GM21576 (cell line): ENCODE measurements around the gene TIFAB.

ENCODE experiments used
- ATAC-seq: cut with Tn5 transposase; IDR thresholded peaks from one replicate; pipeline ENCODE4 v1.9.1; 2021; ENCODE audit warnings: mild to moderate bottlenecking, moderate library complexity; ENCODE audit not compliant: unreplicated experiment

Gene TIFAB

GRCh38 chr5:135460246-135461033, 8.3 kb upstream of the TIFAB start:
- ATAC-seq = no peak

- no peak for ATAC-seq
These were observed 6.8 kb upstream of the TIFAB start for GRCh38 chr5:135458921-135459331.

- ATAC-seq = no peak
These were observed 6.2 kb upstream of the TIFAB start for GRCh38 chr5:135458356-135458755.

GRCh38 chr5:135457424-135458071, 5.4 kb upstream of the TIFAB start:
- peak; percentile 54 for ATAC-seq

- ATAC-seq = peak; percentile 59
These were observed 4.3 kb upstream of the TIFAB start for GRCh38 chr5:135456238-135457099.

- no peak for ATAC-seq
These were observed 3.7 kb upstream of the TIFAB start for GRCh38 chr5:135455876-135456237.

- no peak for ATAC-seq
These were observed 2.8 kb upstream of the TIFAB start for GRCh38 chr5:135454946-135455345.

- no peak for ATAC-seq
These were observed 1.5 kb upstream of the TIFAB start for GRCh38 chr5:135453613-135454012.

GRCh38 chr5:135451581-135452320, 400 bp downstream of the TIFAB start:
- ATAC-seq = no peak

- ATAC-seq = no peak
These were observed 1.2 kb downstream of the TIFAB start for GRCh38 chr5:135450952-135451351.

GRCh38 chr5:135450336-135450735, 1.8 kb downstream of the TIFAB start:
- no peak for ATAC-seq

GRCh38 chr5:135449644-135450043, 2.5 kb downstream of the TIFAB start:
- no peak for ATAC-seq

- no peak for ATAC-seq
These were observed 3.2 kb downstream of the TIFAB start for GRCh38 chr5:135448791-135449507.

GRCh38 chr5:135448071-135448739, 3.9 kb downstream of the TIFAB start:
- no peak for ATAC-seq

GRCh38 chr5:135447298-135447929, 4.7 kb downstream of the TIFAB start, which contains the start of gene DCANP1:
TSS of gene DCANP1 (minus strand) at chr5:135447348. CDS start at chr5:135447108, 240 bp downstream.
- no peak for ATAC-seq

- no peak for ATAC-seq
These were observed 5.5 kb downstream of the TIFAB start for GRCh38 chr5:135446615-135447014.

GRCh38 chr5:135446206-135446605, 5.9 kb downstream of the TIFAB start:
- ATAC-seq = no peak

- no peak for ATAC-seq
These were observed 6.7 kb downstream of the TIFAB start for GRCh38 chr5:135445306-135445985.

- no peak for ATAC-seq
These were observed 7.3 kb downstream of the TIFAB start for GRCh38 chr5:135444881-135445280.
